ELR (cell line): ENCODE data around the gene MUC12.
"Not testable (repeated sequence)": the region's sequence is repeated elsewhere in the genome, so short reads cannot be mapped to it uniquely, and the experiment has no call there.

Experiments used
- DNase-seq: peaks from one replicate; pipeline ENCODE4 v3.0.0-alpha.2; 2015; ENCODE audit warnings: low read depth

Gene MUC12

DNA sequence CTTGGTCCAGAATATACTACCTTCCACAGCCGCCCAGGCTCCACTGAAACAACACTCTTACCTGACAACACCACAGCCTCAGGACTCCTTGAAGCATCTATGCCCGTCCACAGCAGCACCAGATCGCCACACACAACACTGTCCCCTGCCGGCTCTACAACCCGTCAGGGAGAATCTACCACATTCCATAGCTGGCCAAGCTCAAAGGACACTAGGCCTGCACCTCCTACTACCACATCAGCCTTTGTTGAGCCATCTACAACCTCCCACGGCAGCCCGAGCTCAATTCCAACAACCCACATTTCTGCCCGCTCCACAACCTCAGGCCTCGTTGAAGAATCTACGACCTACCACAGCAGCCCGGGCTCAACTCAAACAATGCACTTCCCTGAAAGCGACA, 22.9 kb downstream of the MUC12 start:
- not testable (repeated sequence) for DNase-seq

DNA sequence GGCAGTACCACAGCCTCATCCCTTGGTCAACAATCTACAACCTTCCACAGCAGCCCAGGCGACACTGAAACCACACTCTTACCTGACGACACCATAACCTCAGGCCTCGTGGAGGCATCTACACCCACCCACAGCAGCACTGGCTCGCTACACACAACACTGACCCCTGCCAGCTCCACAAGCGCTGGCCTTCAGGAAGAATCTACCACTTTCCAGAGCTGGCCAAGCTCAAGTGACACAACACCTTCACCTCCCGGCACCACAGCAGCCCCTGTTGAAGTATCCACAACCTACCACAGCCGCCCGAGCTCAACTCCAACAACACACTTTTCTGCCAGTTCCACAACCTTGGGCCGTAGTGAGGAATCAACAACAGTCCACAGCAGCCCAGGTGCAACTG, 25.3 kb downstream of the MUC12 start:
- DNase-seq = not testable (repeated sequence)

DNA sequence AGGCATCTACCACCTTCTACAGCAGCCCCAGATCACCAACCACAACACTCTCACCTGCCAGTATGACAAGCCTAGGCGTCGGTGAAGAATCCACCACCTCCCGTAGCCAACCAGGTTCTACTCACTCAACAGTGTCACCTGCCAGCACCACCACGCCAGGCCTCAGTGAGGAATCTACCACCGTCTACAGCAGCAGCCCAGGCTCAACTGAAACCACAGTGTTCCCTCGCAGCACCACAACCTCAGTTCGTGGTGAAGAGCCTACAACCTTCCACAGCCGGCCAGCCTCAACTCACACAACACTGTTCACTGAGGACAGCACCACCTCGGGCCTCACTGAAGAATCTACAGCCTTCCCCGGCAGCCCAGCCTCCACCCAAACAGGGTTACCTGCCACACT, 29.2 kb downstream of the MUC12 start:
- DNase-seq = not testable (repeated sequence)

DNA sequence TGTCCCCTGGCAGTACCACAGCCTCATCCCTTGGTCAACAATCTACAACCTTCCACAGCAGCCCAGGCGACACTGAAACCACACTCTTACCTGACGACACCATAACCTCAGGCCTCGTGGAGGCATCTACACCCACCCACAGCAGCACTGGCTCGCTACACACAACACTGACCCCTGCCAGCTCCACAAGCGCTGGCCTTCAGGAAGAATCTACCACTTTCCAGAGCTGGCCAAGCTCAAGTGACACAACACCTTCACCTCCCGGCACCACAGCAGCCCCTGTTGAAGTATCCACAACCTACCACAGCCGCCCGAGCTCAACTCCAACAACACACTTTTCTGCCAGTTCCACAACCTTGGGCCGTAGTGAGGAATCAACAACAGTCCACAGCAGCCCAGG, 30.0 kb downstream of the MUC12 start:
- DNase-seq = not testable (repeated sequence)

DNA sequence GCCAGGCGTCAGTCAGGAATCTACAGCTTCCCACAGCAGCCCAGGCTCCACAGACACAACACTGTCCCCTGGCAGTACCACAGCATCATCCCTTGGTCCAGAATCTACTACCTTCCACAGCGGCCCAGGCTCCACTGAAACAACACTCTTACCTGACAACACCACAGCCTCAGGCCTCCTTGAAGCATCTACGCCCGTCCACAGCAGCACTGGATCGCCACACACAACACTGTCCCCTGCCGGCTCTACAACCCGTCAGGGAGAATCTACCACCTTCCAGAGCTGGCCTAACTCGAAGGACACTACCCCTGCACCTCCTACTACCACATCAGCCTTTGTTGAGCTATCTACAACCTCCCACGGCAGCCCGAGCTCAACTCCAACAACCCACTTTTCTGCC, 30.7 kb downstream of the MUC12 start:
- DNase-seq = not testable (repeated sequence)

DNA sequence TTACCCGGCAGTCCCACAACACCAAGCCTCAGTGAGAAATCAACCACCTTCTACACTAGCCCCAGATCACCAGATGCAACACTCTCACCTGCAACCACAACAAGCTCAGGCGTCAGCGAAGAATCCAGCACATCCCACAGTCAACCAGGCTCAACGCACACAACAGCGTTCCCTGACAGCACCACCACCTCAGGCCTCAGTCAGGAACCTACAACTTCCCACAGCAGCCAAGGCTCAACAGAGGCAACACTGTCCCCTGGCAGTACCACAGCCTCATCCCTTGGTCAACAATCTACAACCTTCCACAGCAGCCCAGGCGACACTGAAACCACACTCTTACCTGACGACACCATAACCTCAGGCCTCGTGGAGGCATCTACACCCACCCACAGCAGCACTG, 33.0 kb downstream of the MUC12 start:
- DNase-seq = not testable (repeated sequence)

DNA sequence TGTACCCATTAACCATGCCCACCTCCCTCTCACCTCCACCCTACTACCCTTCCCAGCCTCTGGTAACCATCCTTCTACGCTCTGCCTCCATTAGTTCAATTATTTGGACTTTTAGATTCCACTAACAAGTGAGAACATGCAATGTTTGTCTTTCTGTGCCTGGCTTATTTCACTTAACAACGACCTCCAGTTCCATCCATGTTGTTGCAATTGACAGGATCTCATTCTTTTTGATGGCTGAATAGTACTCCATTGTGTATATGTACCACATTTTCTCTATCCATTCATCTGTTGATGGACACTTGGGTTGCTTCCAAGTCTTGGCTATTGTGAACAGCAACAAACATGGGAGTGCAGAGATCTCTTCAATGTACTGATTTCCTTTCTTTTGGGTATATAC, 38.0 kb downstream of the MUC12 start:
- not testable (repeated sequence) for DNase-seq

DNA sequence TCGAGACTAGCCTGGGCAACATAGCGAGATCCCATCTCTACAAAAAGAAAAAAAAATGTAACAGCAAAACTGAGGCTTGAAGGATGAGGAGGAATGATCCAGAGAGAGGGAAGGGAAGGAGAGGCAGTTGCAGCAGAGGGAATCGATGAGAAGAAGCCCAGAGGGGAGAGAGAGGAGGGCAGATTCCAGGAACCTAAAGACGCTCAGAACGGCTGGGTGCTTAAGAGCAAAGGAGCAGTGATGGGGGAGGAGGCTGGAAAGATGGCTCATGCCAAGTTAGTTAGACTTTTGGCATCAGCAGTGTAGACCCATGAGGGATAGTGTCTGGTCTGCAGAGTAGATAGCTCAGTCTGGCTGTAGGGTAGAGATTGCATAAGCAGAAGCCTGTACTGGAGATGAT, 40.3 kb downstream of the MUC12 start:
- no peak for DNase-seq

DNA sequence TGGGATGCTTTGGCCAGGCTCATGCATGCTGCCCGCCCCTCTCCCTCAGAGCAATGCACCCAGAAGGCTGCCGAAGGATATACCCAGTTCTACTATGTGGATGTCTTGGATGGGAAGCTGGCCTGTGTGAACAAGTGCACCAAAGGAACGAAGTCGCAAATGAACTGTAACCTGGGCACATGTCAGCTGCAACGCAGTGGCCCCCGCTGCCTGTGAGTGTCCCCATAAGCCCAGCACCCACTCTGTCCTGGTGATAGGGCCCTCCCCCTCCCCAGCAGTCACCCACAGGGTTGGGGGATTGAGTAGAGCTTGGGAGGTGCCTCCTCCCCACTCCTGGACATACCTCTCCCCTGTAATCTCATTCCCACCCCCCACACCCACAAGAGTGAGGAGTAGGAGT, 43.6 kb downstream of the MUC12 start:
- DNase-seq = no peak

DNA sequence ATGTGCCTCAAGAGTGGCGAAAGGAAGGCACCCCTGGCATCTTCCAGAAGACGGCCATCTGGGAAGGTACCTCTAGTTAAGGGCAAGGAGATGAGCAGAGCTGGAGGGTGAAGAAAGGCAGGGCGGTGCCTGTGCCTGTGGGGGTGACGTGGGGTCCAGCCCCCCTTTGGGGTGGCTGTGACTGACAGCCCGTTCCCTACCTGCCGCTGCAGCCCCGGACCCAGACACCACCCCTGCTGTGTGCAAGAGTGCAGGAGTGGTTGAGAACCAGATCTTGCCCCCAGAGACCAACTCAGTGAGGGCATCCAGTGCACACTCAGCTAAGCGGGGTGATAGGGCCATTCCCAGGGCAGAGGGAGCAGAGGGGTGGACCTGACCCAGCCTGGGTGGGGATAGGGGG, 46.3 kb downstream of the MUC12 start:
- DNase-seq = no peak

DNA sequence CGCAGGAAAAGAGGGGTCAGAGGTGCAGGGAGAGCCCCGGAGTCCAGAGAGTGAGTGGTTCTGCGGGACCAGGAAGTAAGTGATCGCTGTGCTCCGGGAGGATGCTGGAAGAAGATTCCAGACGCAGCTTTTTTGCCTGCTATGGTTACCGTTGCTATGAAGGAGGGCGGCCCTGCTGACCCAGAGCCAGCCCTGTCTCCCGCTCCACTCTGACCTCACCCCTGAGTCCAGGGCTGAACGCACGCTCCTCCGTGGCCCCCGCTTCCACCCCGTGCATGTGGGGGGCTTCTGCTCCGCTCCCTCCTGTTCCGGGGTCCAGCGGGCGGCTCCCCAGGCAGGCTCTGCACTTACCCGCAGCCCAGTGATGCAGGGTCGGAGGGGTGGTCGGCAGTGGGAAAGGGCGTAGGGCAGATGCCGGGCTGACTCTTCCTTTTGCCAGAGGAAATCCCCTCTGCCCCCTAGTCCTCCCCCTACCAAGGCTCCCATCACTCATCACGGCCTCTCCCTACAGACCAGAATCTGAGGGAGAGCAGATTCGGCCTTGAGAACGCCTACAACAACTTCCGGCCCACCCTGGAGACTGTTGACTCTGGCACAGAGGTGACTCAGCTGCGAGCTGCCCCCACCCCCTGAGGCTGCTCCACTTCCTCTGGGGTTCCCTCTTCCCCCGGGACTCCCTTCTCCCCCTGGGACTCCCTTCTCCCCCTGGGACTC, 47.9 kb downstream of the MUC12 start:
- DNase-seq = peak; percentile 89

DNA sequence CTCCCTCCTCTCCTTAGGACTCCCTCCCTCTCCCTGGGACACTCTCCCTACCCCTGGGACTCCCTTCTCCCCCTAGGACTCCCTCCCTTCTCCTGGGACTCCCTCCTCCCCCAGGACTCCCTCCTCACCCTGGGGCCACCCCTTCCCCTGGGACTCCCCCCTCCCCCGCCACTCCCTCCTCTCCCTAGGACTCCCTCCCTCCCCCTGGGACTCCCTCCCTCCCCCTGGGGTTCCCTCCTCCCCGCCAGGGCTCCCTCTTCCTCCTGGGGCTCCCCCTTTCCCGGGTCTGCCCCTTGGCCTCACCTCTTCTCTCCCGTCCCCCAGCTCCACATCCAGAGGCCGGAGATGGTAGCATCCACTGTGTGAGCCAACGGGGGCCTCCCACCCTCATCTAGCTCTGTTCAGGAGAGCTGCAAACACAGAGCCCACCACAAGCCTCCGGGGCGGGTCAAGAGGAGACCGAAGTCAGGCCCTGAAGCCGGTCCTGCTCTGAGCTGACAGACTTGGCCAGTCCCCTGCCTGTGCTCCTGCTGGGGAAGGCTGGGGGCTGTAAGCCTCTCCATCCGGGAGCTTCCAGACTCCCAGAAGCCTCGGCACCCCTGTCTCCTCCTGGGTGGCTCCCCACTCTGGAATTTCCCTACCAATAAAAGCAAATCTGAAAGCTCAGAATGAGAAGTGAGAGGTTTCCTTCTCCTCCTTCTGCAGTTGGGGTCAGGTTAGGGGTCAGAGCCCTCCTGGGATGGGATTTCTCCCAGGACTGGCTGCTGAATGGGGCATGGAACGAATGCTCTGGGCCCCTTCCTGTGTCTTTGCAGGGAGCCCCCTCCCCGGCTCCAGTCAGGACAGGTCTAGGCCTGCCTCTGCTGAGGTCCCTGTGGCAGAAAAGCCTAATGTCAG, 49.2 kb downstream of the MUC12 start:
- no peak for DNase-seq

DNA sequence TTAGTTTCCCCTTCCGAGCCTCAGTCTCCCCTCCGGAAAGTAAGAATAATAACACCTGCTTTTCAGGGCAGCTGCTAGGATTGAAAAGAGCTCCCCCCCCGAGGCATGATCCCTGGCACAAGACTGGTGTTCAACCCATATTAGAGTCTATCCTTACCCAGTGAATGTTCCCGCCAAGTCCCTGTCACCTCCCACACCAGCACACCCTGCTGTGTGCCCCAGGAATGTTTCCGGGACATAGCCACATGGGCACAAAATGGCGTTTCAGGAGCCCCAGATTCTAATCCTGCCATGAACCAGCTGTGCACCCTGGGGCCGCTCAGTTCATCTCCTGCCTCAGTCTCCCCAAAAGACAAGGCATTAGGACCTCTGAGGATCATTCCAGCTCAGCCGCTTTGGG, 51.1 kb downstream of the MUC12 start:
- no peak for DNase-seq

DNA sequence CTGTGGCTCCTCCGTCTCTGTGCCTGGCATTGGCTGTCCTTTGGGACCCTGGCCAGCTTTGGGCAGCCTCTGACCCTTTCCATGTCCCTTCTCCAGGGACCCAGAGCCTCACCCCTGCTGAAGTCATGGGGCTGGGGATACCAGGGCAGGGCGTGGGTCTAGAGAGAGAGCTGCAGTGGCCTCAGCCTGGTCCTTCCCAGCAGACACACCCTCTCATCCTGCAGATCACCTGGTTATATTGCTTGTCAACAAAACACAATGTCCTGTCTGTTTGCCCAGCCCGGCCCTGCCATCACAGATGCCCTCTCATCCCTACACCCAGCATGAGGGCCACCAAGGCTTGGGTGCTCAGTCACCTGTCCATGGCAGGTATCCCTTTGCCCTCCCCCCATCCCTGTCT, 52.3 kb downstream of the MUC12 start:
- no peak for DNase-seq

DNA sequence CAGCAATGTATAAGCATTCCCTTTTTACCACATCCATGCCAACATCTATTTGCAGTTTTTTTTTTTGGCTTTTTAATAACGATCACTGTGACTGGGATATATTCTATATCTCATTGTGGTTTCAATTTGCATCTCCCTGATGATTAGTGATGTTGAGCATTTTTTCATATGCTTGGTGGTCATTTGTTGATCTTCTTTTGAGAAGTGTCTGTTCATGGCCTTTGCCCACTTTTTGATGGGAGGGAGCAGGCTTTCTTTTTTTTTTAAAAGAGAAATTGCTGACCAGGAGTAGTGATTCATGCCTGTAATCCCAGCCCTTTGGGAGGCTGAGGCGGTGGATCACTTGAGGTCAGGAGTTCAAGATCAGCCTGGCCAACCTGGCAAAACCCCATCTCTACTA, 54.5 kb downstream of the MUC12 start:
- no peak for DNase-seq

DNA sequence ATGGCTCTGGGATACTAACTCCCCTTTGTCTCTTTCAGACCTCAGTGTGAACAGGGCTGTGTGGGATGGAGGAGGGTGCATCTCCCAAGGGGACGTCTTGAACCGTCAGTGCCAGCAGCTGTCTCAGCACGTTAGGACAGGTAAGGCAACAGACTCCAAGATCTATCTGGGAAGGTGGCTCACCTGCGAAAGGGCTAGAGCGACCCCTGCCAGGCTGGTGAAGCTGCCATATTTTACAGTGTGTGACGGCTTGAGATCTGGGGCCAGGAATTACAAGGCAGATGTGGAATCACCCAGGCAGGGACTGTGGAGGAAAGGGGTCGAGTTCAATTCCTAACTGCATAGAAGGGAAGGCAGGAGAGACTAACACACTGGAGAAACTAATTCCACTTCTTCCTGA, 61.7 kb downstream of the MUC12 start:
- DNase-seq = no peak

DNA sequence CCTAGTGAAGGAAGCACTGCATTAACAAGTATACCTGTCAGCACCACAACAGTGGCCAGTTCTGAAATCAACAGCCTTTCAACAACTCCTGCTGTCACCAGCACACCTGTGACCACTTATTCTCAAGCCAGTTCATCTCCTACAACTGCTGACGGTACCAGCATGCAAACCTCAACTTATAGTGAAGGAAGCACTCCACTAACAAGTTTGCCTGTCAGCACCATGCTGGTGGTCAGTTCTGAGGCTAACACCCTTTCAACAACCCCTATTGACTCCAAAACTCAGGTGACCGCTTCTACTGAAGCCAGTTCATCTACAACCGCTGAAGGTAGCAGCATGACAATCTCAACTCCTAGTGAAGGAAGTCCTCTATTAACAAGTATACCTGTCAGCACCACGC, 66.6 kb downstream of the MUC12 start:
- no peak for DNase-seq

DNA sequence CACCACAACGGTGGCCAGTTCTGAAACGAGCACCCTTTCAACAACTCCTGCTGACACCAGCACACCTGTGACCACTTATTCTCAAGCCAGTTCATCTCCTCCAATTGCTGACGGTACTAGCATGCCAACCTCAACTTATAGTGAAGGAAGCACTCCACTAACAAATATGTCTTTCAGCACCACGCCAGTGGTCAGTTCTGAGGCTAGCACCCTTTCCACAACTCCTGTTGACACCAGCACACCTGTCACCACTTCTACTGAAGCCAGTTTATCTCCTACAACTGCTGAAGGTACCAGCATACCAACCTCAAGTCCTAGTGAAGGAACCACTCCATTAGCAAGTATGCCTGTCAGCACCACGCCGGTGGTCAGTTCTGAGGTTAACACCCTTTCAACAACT, 71.9 kb downstream of the MUC12 start:
- DNase-seq = not testable (repeated sequence)

DNA sequence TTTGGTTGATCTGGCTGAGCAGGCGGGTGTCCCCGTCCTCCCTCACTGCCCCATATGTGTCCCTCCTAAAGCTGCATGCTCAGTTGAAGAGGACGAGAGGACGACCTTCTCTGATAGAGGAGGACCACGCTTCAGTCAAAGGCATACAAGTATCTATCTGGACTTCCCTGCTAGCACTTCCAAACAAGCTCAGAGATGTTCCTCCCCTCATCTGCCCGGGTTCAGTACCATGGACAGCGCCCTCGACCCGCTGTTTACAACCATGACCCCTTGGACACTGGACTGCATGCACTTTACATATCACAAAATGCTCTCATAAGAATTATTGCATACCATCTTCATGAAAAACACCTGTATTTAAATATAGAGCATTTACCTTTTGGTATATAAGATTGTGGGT, 89.0 kb downstream of the MUC12 start:
- peak; percentile 51 for DNase-seq

DNA sequence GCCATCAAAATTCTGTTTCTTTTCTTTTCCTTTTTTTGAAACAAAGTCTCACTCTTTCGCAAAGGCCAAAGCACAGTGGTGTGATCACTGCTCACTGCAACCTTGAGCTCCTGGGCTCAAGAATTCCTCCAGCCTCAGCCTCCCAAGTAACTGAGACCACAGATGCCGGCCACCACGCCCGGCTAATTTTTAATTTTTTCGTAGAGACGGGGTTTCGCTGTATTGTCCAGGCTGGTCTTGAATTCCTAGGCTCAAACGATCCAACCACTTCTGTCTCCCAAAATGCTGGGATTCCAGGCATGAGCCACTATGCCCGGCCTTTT, 90.2 kb downstream of the MUC12 start:
- DNase-seq = no peak

DNA sequence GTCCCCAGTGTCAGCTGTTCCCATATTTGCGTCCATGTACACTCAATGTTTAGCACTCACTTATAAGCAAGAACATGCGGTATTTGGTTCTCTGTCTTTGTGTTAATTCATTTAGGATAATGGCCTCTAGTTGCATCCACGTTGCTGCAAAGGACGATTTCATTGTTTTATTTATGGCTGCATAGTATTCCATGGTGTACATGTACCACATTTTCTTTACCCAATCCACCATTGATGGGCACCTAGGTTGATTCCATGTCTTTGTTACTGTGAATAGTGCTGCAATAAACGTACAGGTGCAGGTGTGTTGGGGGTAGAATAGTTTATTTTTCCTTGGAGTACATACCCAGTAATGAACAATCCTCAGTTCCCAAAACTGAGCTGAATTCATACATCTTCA, 91.6 kb downstream of the MUC12 start:
- DNase-seq = no peak

DNA sequence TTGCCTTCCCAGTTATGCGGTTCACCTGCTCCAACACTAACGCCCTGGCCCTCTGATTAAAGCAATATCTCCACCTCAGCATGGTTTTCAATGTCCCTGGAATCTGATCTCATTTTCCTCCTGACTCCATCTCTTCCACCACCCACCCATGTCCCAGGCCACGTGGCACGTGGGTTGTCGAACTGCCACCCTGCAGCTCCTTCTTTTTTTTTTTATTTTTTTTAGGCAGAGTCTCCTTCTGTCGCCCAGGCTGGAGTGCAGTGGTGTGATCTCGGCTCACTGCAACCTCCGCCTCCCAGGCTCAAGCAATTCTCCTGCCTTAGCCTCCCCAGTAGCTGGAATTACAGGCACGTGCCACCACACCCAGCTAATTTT, 94.8 kb downstream of the MUC12 start:
- DNase-seq = not testable (repeated sequence)

DNA sequence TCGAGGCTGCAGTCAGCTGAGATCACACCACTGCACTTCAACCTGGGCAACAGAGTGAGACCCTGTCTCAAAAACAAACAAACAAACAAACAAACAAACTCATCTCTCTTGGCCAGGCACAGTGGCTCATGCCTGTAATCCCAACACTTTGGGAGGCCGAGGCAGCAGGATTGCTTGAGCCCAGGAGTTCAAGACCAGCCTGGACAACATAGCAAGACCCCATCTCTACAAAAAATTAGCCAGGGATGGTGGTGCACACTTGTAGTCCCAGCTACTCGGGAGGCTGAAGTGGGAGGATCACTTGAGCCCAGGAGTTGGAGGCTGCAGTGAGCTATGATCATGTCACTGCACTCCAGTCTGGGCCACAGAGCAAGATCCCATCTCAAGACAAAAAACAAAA, 95.8 kb downstream of the MUC12 start:
- DNase-seq = not testable (repeated sequence)
